Renal pelvis (tissue), 4 donors: ENCODE data around the gene TLL1. TPM values are rescaled to one million over a fixed set of nuclear protein-coding genes. Genes with fewer than 3 reads are reported as not detected.

Source experiments
- DNase-seq: peaks from one replicate; pipeline ENCODE4 v3.0.0-alpha.2; 2013
- polyA plus RNA-seq, 3 donors: library from polyadenylated mRNA; unstranded; fragments of 120-200 nt; gene quantifications; one replicate each; pipeline ENCODE4 v1.2.1, GENCODE V29; 2013; ENCODE audit not compliant: insufficient read length in 3 of 3

The TLL1 gene
- polyA plus RNA-seq, 3 donors, result 1.5 to 1.8 (median 1.7) TPM

DNA sequence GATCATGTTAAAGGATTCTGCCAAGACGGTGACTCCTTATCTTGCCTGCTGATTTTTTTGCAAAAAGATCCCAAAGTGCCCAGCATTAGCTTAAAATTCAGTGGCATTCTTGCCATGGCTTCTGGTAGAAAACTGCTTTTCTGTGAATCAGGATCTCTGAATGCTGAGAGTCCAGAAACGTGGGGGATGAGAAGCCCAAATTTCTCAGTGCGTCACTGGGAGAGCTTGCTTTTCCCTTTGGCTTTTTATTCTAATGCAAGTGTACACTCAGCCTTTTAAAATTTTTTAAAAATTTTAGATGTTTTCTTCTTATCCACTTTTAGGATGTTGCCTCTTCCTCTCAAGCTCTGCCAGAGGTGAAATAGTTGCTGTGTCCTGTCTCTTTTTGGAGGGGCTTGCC is 98.4 kb downstream of the TLL1 start:
- DNase-seq, result no peak

GRCh38 chr4:165971933-165972332 is 98.9 kb downstream of the TLL1 start:
- no peak for DNase-seq

DNA sequence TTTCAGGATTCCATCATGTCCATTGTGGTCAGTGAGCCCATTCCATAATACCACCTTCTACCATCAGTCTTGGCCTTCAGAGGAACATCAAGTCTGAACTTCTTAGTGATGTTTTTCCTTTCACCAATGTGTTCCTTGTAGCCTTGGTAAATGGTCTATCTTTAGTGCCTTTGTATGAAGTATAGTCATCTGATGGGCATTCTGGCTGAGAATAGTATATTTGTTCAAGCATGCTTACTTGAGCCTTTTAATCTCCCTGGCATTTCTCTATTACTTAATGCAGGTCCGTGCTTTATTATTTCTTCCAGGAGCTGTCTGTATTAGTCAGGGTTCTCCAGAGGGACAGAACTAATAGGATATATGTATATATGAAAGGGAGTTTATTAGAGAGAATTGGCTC is 99.7 kb downstream of the TLL1 start:
- no peak for DNase-seq

DNA sequence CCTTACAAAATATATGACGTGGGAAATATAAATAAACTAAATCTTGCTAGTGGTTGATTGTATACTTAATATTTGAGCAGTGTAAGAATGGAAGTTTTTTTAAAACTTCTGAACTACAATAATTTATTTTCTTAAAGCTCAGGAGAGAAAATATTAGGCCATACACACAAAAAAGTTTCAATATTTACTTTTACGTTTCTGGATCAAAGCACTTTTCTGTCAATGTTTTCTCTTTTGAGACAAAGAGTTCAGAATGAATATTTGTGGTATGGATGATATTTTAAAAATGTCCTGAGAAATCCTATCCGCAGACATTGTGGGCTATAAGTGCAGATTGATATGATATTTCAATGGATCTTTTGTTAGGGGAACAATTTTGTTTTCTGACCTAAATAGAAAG is 109.9 kb downstream of the TLL1 start:
- DNase-seq, result no peak

DNA sequence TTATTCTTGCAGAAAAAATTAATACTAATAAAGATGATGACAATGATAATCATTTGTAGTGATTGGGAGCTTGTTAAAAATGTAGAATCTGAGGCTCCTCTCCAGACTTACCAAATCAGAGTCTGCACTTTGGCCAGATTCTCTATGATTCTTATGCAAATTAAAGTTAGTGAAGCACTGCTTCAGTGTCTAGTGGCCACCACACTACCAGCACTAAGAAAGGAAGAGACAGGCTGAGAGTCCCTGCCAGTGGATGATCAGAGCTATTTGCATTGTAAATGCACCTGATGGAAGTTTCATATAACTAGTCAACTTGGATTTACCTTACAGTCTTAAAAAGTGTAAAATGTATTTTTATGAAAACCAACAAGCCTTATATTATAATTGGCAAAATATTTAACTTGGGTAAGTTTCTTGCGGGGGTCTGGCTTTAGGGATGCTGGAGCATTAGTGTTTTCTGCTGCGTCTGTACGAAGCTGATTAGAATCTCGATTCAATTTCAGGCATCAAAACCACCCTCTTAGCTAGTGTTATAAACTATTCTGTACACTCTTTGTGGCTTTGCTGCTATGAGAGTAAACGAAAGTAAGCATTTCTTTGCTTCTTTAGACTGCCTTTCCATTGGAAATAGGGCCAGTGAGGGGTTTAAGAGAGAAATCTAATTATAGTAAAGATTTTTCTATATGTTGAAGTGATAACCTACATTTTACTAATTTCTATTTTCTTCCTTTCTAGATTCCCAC is 114.1 kb downstream of the TLL1 start:
- DNase-seq, result no peak

GRCh38 chr4:165991325-165992180 is 118.5 kb downstream of the TLL1 start:
- no peak for DNase-seq

DNA sequence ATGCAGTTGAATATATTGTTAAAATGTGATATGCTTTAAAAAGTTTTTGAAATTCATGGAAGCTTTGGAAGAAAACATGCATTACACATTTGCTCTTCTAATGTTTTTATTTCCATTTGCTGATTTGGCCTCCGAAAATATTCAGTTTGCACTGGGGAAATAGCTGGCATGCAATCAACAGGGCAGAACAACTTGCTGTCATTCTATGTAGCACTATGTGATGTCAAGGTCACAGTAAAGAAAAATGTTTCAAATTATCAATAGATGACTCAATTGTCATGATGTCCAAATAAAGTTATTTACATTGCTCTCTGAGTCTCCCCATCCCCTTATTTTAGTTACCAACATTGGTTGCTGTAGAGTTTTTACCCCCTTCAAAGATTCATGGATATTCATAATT is 119.2 kb downstream of the TLL1 start:
- no peak for DNase-seq

- DNase-seq, result no peak
These were observed 121.7 kb downstream of the TLL1 start for GRCh38 chr4:165994701-165995100.

- DNase-seq, result no peak
These were observed 130.8 kb downstream of the TLL1 start for GRCh38 chr4:166003811-166004210.

DNA sequence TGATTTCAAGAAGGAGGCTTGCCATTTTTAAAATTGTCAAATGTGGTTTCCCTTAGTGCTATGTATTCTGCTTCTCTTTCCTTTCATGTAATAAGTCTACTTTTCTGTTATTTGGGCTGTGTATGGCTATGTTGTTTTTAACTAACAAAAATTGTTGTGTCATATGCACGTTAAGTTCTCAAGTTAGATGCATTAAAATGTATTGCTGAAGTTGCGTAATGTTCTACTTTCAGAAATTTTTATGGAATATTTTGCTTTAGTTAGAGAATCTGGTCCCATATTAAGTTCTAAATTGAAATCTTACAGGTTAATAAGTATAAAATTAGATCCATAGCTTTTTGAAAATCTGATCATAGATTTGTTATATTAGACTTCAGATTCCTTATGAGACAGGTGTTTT is 133.2 kb downstream of the TLL1 start:
- DNase-seq, result no peak

- DNase-seq, result no peak
These were observed 135.5 kb downstream of the TLL1 start for GRCh38 chr4:166008510-166008909.

DNA sequence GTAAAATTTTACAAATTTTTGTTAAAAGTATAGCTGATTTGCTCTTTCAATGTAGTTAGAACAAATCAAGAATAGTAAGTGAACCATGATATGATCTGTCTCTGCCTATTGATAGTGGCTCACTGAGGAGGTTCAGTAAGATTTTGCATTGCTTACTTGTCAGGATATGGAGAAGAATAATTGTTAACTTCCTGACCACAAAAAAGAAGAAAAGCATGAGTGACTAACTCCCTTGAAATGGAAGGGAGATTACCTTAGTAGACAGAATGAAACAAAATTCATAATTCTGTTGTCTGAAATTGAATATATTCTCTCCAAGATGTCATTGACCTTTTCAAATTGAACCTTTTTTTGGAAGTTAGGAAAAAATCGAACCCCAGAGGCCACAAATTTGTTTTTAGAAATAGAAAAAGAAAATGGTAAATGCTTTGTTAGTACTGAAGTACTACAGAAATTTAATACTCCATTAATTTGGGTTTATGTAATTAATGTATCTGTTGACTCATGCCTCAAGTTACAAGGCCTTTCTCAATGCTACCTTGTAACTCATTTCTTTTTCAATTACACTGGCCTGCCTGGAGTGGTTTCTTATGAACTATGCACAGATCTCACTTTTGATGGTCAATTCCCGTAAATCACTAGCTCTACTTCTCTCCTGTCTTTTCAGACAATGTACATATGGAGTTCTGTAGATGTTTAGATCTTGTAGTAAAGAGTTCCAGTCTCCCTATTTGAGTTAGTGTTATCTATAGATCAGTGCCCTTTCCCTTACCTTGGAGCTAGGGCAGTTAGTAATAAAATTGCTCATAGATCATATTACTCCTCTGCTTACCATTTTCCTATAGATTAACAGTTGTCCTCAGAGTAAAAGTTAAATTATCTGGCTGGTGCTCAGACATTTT is 139.3 kb downstream of the TLL1 start:
- DNase-seq, result no peak

DNA sequence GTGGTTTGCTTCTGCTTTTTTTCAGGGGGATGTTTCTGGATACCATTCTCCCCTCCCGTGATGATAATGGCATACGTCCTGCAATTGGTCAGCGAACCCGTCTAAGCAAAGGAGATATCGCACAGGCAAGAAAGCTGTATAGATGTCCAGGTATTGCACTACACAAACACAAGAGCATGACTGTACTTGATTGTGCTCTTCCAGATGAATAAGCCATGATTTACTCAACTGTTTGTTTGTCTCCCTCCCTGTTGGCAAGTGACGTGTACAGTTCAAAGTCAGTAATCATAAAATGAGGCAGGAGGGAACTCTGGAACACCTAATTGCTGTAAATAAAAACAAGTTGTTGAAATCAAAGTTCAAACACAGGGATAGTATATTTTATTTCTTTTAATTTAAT is 141.4 kb downstream of the TLL1 start:
- DNase-seq, result no peak

DNA sequence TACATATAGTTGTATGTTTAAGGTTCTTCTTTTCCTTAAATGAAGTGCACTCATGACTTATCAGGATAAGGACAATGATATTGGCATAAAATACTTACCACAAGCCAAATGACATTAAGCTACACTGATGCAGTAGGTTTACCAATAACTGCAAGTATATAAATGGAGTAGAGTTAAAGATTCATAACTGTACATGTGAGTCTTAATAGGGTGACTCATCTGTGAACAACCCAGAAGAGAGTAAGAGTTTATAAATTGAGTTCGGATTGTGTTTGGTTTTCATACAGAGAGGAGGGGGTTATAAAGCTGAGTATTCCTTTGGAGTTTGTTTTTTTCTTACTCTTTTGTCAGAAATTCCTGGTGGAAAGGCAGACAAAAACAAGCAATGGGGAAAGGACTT is 144.8 kb downstream of the TLL1 start:
- DNase-seq, result no peak

GRCh38 chr4:166019441-166020220 is 146.6 kb downstream of the TLL1 start:
- DNase-seq, result no peak

DNA sequence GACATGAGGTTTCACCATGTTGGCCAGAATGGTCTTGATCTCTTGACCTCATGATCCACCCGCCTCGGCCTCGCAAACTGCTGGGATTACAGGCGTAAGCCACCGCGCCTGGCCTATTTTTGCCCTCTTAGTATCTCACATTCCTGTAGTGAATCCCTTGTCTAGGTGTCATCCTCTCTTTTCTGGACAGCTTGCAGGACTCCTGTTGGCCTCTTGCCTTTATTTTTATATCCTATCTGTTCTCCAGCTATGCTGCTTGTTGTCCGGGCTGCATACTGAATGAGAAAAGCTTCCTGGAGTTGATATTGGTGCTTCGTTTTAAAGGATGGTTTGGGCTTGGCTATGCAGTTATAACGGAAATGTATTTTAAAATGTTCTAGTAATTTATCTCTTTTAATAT is 148.6 kb downstream of the TLL1 start:
- no peak for DNase-seq

DNA sequence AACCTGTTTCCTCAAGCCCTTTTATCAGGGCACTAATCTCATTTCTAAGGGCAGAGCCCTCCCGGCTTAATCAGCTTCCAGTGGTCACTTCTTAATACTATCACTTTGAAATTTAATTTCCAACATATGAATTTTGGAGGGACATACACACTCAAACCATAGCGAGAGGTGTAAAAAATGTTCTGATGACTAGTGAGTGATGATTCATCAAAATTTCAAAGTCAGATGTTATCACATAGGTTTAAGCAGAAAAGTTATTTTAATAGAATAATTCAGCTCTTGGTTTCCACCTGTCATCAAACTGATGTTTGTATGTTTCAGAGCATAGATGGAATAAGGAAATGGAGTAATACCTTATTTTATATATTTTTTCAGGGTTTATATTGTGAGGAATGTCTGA is 161.9 kb downstream of the TLL1 start:
- no peak for DNase-seq

DNA sequence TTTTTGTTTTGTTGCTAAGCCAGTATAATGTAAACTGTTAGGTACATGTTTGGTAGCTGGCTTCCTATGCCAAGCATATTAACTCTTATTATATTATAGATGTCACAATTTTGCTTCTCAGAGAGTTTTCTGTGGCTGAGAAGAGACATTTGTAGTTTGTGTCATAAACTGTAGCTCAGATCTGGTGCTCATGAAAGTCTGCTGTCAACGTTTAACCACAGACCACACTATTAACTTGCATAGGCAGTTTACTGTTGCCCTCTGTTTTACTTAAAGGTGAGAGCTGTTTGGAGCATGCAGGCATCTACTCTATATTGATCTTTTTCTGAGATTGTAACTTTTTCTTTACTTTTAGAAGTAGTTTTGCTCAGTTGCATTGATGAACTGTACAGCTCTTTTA is 166.8 kb downstream of the TLL1 start:
- DNase-seq, result no peak

DNA sequence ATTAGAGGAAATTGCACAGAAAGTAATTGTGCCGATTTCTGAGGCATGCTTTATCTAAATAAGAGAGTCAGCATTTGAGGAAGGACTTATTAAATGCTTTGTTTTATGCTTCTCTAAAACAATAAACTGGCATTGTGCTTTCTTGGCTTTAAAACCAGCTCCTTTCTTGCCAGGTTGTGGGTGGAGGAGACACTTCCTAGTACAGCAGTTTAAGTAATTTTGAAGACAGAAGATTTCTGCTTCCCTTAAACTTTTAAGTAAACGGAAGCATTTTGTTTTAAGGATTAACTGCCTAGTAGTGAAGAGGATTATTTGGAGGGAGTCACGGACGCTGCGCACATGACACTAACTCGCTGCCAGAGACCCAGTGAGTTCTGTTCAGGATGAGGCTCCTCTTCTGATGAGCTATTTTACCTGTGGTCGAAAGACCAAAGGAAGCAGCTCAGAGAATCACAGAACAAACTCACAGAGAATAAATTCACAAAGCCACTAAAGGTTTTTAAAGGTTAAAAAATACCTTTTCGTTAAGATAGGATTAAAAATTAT is 169.5 kb downstream of the TLL1 start:
- DNase-seq, result no peak

DNA sequence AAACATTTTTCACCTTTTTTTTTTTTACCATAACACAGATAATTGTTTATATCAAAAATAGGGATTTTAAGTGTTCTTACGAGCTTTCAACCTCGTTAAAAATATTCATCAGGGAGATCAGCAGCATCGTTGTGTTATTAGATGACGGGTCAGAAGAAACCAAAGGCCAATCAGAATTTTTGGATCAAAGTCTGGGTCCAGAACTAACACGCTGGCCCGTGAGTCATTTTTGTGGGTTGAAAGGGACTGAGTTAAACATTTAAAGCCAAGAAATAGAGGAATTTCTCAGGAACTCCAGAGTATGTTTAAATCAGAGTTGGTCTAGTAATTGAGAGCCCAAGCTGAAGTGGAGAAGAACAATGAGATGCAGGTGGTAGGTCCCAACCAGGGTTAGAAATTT is 170.8 kb downstream of the TLL1 start:
- no peak for DNase-seq

- no peak for DNase-seq
These were observed 171.8 kb downstream of the TLL1 start for GRCh38 chr4:166044871-166045270.
